Upper lobe of left lung (tissue), 4 donors: ENCODE data around the gene SIKE1.

Source experiments
- CTCF ChIP-seq, 6 experiments: fragments of 450-650 bp in 4 of 6; fragments of 200-600 bp in 2 of 6; sonication (generic) in 2 of 6; IDR thresholded peaks; one replicate each; pipeline ENCODE4 v1.5.1; 2016 to 2019; ENCODE audit warnings: antibody characterized with exemption in 6 of 6
- POLR2A ChIP-seq, 4 donors: fragments of 450-650 bp; IDR thresholded peaks; one replicate each; pipeline ENCODE4 v1.5.1; 2016 to 2017; ENCODE audit warnings: antibody characterized with exemption in 4 of 4, mild to moderate bottlenecking in 2 of 4

- TF ChIP-seq CTCF (IDR thresholded peaks at IDR 0.05) (no peak), POLR2A (IDR thresholded peaks at IDR 0.05) (no peak)
These were observed 13.6 kb upstream of the SIKE1 start for GRCh38 chr1:114794038-114794437.
